GM18519 (cell line): ENCODE data around the gene ASB14.

Experiments
- ATAC-seq: cut with Tn5 transposase; IDR thresholded peaks from one replicate; pipeline ENCODE4 v1.9.1; 2021; ENCODE audit warnings: mild to moderate bottlenecking, moderate library complexity; ENCODE audit not compliant: unreplicated experiment, low FRiP score

ASB14 gene

DNA sequence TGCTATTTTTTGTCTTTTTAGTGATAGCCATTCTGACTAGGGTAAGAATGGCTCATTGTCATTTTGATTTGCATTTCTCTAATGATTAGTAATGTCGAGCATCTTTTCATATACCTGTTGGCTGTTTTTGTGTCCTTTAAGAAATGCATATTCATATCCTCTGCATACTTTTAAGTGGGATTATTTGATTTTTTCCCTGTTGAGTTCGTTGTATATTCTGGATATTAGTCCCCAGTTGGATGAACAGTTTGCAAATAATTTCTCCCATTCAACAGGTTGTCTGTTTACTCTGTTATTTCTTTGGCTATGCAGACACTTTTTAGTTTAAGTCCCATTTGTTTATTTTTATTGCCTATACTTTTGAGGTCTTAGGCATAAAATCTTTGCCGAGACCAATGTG is 30.6 kb downstream of the ASB14 start:
- ATAC-seq, result no peak

DNA sequence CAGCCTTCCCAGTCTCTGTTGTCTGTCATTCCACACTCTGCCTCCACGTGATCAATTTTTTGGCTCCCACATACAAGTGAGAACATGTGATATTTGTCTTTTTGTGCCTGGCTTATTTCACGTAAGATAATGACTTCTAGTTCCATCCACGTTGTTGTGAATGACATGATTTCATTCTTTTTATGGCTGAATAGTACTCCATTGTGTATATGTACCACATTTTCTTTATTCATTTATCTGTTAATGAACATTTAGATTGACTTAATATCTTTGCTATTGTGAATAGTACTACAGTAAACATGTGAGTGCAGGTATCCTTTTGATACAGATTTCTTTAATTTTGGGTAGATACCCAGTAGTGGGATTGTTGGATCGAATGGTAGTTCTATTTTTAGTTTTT is 31.4 kb downstream of the ASB14 start:
- ATAC-seq, result no peak

DNA sequence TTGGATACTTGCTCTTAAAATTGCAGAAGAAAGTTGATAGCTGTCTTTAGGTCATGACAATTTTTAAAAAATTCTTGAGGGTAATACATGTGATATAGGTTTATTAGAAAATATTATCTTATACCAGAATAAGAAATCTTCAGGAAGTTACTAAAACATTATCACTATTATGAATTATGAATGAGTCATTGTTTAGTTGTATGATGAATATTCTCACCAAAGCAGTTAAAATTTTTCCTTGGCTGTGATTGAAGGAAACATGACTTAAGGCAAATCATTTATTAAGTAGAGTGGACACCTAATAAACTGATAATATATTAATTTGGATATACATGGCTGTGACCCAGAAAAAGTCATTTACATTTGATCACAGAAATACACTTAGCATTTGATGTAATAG is 34.8 kb downstream of the ASB14 start:
- no peak for ATAC-seq

DNA sequence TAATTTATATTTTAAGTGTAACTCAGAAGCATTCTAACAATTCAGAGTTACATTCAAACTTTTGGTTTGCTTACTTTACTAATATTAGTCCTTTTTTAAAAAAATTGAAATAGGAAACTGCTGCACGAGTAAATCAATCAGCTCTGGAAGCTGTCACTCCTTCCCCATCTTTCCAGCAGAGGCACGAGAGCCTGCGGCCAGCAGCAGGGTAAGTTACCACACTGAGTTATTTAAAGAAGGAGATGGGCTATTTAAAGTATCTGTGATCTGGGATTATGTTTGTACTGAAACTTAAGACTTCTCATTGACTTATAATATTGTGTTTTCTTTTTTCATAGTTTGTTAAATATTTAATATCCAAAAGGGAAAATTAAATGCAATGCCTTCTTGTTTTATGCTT is 35.6 kb downstream of the ASB14 start:
- no peak for ATAC-seq

DNA sequence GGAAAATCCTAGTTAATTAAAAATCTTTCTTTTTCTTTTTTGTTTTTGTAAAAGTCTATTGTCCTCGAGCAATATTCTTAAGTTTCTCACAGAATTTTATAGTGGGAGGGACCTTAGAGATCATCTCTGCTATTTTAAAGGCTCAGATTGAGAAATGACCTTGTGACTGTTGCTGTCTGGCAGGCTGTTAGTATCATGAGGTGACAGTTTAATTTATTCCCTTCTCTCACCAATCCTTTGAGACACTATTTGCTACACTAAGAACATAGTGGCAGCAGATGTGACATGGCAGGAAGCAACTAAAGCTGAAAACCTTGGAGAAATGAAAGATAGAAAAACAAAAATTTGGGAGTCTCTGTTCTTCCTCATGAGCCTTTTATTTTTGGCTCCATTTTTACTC is 40.1 kb downstream of the ASB14 start:
- no peak for ATAC-seq

DNA sequence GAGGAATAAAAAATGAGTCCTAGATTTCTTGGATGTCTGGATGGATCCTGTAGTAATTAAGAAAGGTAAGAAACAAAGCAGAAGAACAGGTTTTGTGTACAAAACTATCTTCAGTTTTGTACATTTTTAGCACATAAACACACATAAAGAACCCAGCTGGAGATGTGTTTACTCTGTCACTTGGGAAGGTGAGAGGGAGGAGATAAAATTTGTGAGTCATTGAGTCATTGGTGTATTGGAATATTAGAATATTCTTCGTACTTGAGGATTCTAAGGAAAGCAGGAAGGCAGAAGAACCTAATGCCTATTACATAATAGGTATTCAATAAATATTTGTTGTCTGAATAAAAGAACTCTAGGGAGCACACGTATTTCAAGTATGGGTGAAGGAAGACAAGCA is 47.5 kb downstream of the ASB14 start:
- ATAC-seq, result no peak

DNA sequence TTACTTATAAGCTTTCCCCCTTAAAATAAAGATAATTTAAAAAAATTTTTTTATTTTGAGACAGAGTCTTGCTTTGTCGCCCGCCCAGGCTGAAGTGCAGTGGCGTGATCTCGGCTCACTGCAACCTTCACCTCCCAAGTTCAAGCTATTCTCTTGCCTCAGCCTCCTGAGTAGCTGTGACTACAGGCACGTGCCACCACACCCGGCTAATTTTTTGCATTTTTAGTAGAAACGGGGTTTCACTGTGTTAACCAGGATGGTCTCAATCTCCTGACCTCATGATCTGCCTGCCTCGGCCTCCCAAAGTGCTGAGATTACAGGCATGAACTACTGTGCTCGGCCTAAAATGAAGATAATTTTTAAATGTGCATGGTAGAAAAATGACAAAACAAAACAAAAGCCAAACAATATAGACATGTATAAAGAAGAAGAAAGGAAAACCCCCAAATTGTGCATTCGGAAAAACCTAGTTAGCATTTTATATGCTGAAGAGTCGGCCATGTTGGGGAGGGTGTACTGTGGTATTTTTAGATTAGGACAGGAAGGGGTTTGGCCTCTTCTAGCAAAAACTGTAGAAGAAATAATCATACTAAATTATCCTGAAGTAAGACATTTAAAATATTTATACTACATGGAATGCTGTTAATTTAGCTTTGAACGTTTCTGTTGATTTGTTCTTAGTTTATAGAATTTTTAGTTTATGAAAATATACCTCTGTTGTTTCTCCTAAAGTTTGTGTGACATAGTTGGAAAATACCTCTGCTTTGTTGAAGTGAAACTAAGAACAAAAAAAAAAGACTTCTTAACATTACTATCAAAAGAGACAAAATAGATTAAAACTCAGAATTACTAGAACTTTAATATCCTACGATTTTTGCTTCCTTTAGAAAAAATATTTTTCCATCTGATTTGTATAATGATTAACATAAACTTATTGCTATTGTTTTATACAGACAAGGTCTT is 57.6 kb downstream of the ASB14 start:
- ATAC-seq, result no peak

DNA sequence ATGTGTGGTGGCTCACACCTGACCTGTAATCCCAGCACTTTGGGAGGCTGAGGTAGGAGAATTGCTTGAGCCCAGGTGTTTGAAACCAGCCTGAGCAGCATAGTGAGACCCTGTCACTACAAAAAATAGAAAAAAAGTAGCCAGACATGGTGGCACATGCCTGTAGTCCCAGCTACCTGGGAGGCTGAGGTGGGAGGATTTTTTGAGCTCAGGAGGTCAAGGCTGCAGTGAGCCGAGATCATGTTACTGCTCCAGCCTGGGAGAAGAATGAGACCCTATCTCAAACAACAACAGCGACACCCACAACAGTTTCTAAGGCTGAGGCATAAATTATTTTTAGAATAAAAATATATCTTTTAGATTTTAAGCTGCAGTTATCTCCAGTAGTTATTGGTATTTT is 58.7 kb downstream of the ASB14 start:
- no peak for ATAC-seq

DNA sequence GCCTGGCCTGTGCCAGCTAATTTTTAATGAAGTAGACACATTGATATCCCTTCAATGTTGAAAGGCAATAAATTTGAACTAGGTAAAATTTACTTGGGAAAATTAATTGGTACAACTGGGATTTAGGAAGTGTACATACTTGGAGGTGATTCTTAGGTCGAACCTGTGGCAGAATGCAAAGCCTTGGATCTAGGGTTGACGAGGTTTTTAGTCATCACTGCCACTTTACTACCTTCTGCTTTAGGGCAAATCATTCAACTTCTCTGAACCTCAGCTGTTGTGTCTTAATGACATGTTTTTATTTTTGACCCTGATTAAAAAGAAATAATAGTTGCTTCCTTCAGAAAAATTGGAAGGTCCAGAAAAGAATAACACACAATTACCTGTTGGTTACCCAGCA is 62.5 kb downstream of the ASB14 start:
- no peak for ATAC-seq

DNA sequence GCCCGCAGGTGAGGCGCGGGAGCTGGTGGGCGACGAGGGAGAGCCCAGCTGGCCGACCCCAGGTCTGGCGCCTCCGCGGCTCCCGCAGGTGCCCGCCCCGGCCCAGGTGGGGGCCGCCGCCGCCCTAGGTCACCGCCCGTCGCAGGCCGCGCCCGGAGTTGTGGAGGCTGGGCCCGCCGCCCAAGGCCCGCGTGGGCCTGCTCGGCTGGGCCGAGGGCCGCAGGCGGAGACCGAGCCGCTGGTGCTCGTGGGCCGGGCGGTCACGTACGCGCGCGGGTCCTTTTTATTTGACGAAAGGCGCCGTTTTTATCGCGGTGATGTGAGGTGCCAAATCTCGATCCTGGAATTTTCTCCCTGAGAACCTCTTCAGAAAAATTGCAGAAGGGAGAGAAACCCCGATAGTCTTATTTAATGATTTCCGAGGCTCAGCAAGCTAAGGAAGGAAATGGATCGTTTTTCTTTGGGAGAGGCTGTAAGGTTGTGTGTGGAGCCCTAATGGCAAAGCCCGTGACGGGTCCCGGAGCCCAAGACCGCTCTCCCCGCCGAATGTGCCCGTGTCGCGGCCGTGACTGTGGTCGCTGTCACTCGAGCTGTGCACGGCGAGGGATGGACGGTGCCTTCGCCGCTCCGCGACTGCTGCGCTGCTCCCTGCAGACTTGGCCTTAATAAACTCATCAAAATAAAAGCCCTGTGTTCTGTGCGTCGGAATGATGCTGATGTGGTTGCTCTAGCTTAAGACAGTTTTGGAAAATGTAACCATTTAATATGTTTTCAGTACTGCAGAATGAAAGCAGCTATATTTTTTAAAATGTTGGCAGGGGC is 64.3 kb downstream of the ASB14 start:
- ATAC-seq, result no peak

DNA sequence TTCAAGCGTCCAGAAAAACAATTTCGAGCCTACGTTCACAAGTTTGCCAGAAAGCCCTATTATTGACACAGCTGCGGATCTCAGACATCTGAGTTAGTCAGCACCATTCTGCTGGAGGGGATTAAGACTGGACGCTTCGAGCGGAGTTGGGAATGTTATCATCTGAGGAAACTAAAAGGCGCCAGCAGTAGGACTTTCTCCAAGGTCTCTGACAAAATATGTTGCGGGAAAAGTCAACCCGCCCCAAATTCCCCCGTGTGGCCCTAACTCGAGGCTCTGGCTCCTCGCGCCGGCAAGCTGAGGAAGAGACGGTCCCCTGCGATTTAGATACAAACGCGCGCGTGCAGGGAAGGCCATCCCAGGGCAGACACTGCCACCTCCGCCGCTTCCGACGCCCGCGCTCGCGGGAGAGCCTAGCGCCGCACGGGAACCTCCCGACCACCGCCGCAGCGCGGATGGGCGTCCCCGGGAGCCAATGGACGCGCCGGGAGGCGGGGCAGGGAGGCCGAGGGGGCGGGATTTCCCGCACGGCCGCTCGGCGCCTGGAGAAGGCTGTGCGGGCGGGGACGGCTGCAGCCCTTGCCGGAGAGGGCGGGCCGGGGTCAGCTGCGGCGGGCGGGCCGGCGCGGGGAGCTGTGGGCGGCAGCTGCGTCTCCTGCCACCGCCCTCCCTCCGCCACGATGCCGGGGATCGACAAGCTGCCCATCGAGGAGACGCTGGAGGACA is 65.1 kb downstream of the ASB14 start, which contains the start of gene APPL1:
Gene APPL1 (plus strand): TSS at position 526 of the 726 bp plus-strand sequence. CDS start 155 bp downstream, at position 681.
- peak; percentile 85 for ATAC-seq

DNA sequence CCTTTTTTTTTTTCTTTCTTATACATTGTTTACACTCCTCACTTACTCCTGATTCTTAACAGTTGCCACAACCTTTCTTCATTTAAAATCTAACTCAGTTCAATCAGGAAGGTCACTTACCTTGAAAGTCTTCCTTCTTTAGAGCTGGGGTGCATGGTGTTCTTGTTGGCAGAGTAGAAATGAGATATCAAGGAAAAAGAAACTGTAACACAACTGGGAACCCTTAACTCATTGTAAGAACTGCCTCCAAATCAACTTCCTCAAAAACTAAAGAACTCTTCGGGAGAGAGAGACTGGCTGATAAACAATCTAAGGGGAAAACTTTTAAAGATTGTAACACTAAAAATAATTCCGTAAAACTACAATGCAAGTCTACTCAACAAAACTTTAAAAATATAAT is 66.3 kb downstream of the ASB14 start:
- ATAC-seq, result no peak

DNA sequence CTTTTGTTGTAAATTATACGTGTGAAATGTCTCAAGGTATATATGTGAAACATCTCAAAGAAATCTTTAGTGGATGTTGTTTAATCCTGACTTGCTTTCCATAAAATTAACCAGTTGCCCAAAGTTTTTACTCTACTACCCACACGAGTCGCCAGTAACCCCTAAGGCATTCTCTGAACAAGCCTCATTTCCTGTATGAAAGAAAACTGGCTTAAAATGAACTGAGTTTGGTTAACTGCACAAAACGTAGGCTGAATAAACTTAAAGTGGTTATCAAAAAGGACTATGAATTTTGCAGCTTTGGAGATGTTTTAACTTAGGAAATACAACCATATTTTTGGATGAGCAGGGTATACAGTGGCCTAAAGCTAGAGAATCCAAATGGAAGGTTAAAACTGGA is 67.6 kb downstream of the ASB14 start:
- ATAC-seq, result no peak

DNA sequence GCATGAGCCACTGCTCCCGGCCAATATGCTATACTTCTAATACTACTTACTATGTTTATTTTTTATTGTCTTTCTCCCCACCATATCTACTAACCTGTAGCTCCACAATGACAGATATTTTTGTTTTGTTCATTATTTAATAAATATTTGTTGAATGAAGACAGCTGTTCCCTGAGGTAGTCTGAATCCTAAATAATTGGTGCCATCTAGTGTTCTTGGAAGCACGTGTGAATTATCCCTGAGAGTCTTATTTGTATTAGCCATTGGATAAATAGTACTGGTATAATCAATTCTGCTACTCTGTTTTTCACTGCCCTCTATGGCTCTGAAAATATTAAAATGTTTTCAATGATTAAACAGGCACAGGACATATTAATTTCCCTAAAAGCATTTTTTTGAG is 70.6 kb downstream of the ASB14 start:
- no peak for ATAC-seq
